UCSD-AML1 (cell line): Measurements from ENCODE around the gene PRXL2B.

Experiments used
- DNase-seq: peaks from one replicate; lab custom pipeline; 2025; ENCODE audit not compliant: unreplicated experiment; lab: John Stamatoyannopoulos, UW

Gene PRXL2B

GRCh38 chr1:2597441-2598328 is 11.1 kb downstream of the PRXL2B start:
- DNase-seq: peak; percentile 26

GRCh38 chr1:2598329-2598931 is 11.9 kb downstream of the PRXL2B start:
- no peak for DNase-seq

GRCh38 chr1:2601721-2602303 is 15.2 kb downstream of the PRXL2B start:
- DNase-seq: no peak

- DNase-seq: no peak
These were observed 15.8 kb downstream of the PRXL2B start for GRCh38 chr1:2602311-2602835.

GRCh38 chr1:2602866-2603520 is 16.4 kb downstream of the PRXL2B start:
- no peak for DNase-seq

- DNase-seq: no peak
These were observed 17.1 kb downstream of the PRXL2B start for GRCh38 chr1:2603521-2604155.

GRCh38 chr1:2604156-2604843 is 17.7 kb downstream of the PRXL2B start:
- DNase-seq: no peak

- DNase-seq: no peak
These were observed 18.4 kb downstream of the PRXL2B start for GRCh38 chr1:2604844-2605508.

GRCh38 chr1:2605509-2606395 is 19.2 kb downstream of the PRXL2B start:
- DNase-seq: no peak

- DNase-seq: no peak
These were observed 19.9 kb downstream of the PRXL2B start for GRCh38 chr1:2606396-2606880.

- no peak for DNase-seq
These were observed 20.5 kb downstream of the PRXL2B start for GRCh38 chr1:2606881-2607621.

- no peak for DNase-seq
These were observed 21.1 kb downstream of the PRXL2B start for GRCh38 chr1:2607641-2608091.

- DNase-seq: no peak
These were observed 22.9 kb downstream of the PRXL2B start for GRCh38 chr1:2609319-2610035.

- no peak for DNase-seq
These were observed 23.7 kb downstream of the PRXL2B start for GRCh38 chr1:2610036-2610959.

- no peak for DNase-seq
These were observed 24.5 kb downstream of the PRXL2B start for GRCh38 chr1:2611031-2611501.
